ENCODE measurements around the gene KIAA2012.
A peak's percentile ranks its signal among the peaks of the same experiment; 100 is the strongest.

The KIAA2012 gene

DNA sequence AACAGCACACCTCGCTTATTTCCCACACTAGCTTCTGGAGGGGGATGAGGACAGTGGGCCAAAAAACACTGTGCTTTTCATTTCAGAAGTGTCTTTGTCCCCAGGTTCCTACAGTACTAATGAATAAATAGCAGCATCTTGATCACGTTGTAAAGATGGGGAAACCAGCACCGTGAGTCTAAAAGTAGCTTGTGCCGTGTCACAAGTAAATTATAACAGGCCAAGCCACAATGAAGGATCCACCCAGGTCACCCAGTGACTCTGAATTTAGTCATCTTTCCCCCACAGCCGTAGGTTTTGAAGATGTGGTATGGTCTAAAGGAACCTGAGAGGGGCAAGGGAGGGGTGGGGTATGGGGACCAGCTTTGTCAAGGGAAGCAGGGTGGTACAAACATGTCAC is 30.6 kb upstream of the KIAA2012 start:
- TF ChIP-seq, protein P1, sequence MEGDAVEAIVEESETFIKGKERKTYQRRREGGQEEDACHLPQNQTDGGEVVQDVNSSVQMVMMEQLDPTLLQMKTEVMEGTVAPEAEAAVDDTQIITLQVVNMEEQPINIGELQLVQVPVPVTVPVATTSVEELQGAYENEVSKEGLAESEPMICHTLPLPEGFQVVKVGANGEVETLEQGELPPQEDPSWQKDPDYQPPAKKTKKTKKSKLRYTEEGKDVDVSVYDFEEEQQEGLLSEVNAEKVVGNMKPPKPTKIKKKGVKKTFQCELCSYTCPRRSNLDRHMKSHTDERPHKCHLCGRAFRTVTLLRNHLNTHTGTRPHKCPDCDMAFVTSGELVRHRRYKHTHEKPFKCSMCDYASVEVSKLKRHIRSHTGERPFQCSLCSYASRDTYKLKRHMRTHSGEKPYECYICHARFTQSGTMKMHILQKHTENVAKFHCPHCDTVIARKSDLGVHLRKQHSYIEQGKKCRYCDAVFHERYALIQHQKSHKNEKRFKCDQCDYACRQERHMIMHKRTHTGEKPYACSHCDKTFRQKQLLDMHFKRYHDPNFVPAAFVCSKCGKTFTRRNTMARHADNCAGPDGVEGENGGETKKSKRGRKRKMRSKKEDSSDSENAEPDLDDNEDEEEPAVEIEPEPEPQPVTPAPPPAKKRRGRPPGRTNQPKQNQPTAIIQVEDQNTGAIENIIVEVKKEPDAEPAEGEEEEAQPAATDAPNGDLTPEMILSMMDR (conservative IDR thresholded peaks at IDR 0.05; ENCODE audit: control insufficient read depth, insufficient read depth, low read depth, low read length): no peak
- peak; percentile 19 for DNase-seq (ENCODE audit: low read depth)

DNA sequence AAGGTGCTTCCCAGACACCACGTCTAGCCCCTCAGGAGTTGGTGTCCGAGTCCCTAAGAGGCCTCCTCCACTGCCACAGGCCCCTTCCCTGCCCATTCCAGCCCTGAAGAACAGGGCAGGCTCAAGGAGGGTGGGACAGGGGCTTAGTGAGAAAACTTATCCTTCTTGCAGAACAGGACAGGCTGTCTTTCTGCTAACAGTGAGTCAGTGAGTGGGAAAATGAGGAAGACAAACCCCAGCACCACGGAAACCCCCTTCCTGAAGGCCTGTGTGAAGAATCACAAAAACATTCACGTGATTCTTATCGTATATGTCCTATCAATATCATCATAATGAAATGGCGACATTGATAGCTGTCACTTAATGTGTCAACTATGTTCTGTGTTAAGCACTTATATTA is 29.6 kb upstream of the KIAA2012 start:
- TF ChIP-seq, protein P1 (conservative IDR thresholded peaks at IDR 0.05; ENCODE audit: control insufficient read depth, insufficient read depth, low read depth, low read length): no peak
- H3K4me3 ChIP-seq (ENCODE audit: control insufficient read depth, low read depth, low read length): no peak overlapping the region
- DNase-seq (ENCODE audit: low read depth): no peak

More for the DNA sequence above, 30.6 kb upstream of the KIAA2012 start:
- no peak overlapping the region for H3K4me3 ChIP-seq (ENCODE audit: control insufficient read depth, low read depth, low read length)

DNA sequence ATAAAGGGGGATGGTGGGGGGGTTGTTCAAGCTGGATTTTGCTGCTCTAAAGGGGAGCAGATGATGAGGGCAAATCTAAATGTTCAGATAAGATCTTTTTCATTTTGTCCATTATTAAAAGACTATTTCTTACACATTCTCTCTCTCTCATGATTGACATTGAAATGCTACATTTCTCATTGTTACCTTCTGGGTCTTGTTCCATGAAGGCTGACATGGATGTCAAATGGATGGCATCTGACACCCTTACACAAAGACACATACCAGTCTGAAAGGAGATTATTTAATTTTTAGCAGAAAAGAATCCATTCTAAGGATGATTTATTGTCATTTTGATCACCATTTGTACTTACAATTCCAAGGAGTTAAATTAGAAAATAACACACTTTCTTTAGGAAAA is 28.3 kb upstream of the KIAA2012 start:
- DNase-seq (ENCODE audit: low read depth): no peak
- TF ChIP-seq, protein P1 (conservative IDR thresholded peaks at IDR 0.05; ENCODE audit: control insufficient read depth, insufficient read depth, low read depth, low read length): no peak
- H3K4me3 ChIP-seq (ENCODE audit: control insufficient read depth, low read depth, low read length): no peak overlapping the region

DNA sequence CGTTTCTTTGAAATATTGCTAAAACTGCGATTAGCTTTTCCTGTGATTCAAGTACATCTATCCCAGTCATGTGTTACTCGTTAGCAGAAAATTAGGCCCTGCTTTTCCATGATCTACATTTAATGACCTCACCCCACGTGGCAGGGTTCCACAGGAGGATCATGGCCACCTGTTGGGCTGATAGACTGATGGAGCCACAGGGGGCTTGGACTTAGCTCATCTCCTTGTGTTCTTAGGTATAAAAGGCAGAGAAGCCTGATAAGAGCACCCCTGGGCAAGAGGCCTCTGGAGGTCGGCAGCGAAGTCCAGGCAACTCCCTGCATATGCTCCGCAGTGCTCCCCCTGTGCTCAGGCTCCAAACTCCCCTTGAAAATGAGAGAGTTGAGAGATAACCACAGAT is 26.5 kb upstream of the KIAA2012 start:
- TF ChIP-seq, protein P1 (conservative IDR thresholded peaks at IDR 0.05; ENCODE audit: control insufficient read depth, insufficient read depth, low read depth, low read length): no peak

DNA sequence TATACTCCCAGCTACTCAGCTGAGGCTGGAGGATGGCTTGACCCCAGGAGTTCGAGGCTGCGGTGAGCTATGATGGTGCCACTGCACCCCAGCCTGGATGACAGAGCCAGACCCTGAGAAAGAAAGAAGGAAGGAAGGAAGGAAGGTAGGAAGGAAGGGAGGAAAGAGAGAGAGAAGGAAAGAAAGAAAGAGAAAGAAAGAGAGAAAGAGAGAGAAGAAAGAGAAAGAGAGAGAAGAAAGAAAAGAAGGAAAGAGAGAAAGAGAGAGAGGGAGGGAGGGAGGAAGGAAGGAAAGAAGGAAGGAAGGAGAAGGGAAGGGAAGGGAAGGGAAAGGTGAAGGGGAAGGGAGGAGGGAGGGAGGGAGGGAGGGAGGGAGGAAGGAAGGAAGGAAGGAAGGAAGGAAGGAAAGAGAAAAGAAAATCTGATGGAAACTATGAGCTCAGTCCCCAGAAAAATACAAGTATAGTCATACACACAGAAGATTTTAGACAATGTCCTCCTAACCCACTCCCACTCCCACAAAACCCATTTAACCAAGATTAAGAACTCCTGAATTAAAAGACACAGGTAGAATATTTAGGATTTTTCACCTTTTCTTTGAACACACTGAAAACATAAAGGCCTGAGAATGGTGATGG is 23.8 kb upstream of the KIAA2012 start:
- H3K4me3 ChIP-seq (ENCODE audit: control insufficient read depth, low read depth, low read length): no peak overlapping the region
- no peak for DNase-seq (ENCODE audit: low read depth)
- TF ChIP-seq, protein P1 (conservative IDR thresholded peaks at IDR 0.05; ENCODE audit: control insufficient read depth, insufficient read depth, low read depth, low read length): no peak

More for the DNA sequence above, 26.5 kb upstream of the KIAA2012 start:
- no peak for DNase-seq (ENCODE audit: low read depth)
- H3K4me3 ChIP-seq (ENCODE audit: control insufficient read depth, low read depth, low read length): no peak overlapping the region

DNA sequence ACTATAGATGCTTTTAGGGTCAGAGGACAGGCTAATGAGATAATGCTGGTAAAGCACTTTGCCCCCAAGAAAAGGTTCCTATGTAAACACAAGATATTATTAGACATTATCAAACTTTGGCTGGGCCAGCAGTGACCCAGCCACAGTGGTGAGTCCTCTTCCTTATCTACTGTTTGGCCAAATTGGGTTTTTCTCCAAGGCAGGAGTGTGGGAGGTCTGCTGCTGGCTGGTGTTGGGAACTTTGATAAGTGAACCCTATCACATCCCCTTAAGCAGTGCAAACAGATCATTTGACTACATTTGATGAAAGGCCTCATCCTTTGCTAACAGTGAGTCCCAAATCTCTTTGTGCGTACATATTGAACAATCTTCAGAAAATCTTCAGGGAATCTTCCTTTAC is 23.2 kb upstream of the KIAA2012 start:
- no peak for DNase-seq (ENCODE audit: low read depth)
- no peak overlapping the region for H3K4me3 ChIP-seq (ENCODE audit: control insufficient read depth, low read depth, low read length)
- TF ChIP-seq, protein P1 (conservative IDR thresholded peaks at IDR 0.05; ENCODE audit: control insufficient read depth, insufficient read depth, low read depth, low read length): no peak

DNA sequence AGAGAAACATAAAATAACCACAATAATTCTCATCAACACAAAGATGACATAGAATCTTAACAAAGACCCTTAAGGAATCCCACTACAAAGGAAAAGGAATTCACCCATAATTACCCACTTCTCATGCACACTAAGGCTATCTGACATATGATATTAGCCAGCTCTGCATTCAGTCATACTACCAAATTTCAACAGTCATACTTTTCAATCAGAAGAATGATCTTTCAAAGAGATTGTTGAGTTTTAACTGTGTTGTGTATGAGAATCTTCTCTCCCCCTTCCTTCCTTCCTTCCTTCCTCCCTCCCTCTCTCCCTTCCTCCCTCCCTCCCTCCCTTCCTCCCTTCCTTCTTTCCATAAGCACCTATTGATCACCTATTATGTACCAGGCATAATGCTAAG is 22.4 kb upstream of the KIAA2012 start:
- no peak overlapping the region for H3K4me3 ChIP-seq (ENCODE audit: control insufficient read depth, low read depth, low read length)
- DNase-seq (ENCODE audit: low read depth): no peak
- TF ChIP-seq, protein P1 (conservative IDR thresholded peaks at IDR 0.05; ENCODE audit: control insufficient read depth, insufficient read depth, low read depth, low read length): no peak

Data from fibroblast of mammary gland (primary cell).